ENCODE data around the gene KCNMB2.
"Not testable (repeated sequence)": the region's sequence is repeated elsewhere in the genome, so short reads cannot be mapped to it uniquely, and the experiment has no call there.

Gene KCNMB2

GRCh38 chr3:178525251-178525650 is 11.0 kb upstream of the KCNMB2 start:
- Histone ChIP-seq H3K9ac (ENCODE audit: low read length) (no peak overlapping the region), H3K36me3 (ENCODE audit: control insufficient read depth, insufficient read depth, low read length) (no peaks in the 10 kb centered on the region), H3K4me1 (ENCODE audit: control insufficient read depth, insufficient read depth, low read length) (no peaks in the 10 kb centered on the region), H3K27ac (ENCODE audit: low read depth, low read length) (no peak overlapping the region), H3K27me3 (ENCODE audit: control insufficient read depth, insufficient read depth, low read length) (no peaks in the 10 kb centered on the region), H3K4me3 (ENCODE audit: low read length) (no peak overlapping the region)

- Histone ChIP-seq H3K36me3 (ENCODE audit: control insufficient read depth, insufficient read depth, low read length) (no peaks in the 10 kb centered on the region), H3K4me3 (ENCODE audit: low read length) (no peak overlapping the region), H3K27ac (ENCODE audit: low read depth, low read length) (no peak overlapping the region), H3K27me3 (ENCODE audit: control insufficient read depth, insufficient read depth, low read length) (no peaks in the 10 kb centered on the region), H3K9ac (ENCODE audit: low read length) (no peak overlapping the region), H3K4me1 (ENCODE audit: control insufficient read depth, insufficient read depth, low read length) (no peaks in the 10 kb centered on the region)
These were observed 9.9 kb upstream of the KCNMB2 start for GRCh38 chr3:178526291-178526690.

- H3K27me3 ChIP-seq (ENCODE audit: control insufficient read depth, insufficient read depth, low read length) = no peaks in the 10 kb centered on the region
- no peaks in the 10 kb centered on the region for H3K4me1 ChIP-seq (ENCODE audit: control insufficient read depth, insufficient read depth, low read length)
- H3K36me3 ChIP-seq (ENCODE audit: control insufficient read depth, insufficient read depth, low read length) = no peaks in the 10 kb centered on the region
- H3K9ac ChIP-seq (ENCODE audit: low read length) = no peak overlapping the region
- H3K27ac ChIP-seq (ENCODE audit: low read depth, low read length) = no peak overlapping the region
- no peak overlapping the region for H3K4me3 ChIP-seq (ENCODE audit: low read length)
These were observed 8.3 kb upstream of the KCNMB2 start for GRCh38 chr3:178527981-178528380.

GRCh38 chr3:178529606-178530225 is 6.5 kb upstream of the KCNMB2 start:
- no peaks in the 10 kb centered on the region for H3K4me1 ChIP-seq (ENCODE audit: control insufficient read depth, insufficient read depth, low read length)

GRCh38 chr3:178532476-178532875 is 3.8 kb upstream of the KCNMB2 start:
- H3K27me3 ChIP-seq (ENCODE audit: control insufficient read depth, insufficient read depth, low read length) = no peaks in the 10 kb centered on the region
- no peak overlapping the region for H3K9ac ChIP-seq (ENCODE audit: low read length)
- H3K36me3 ChIP-seq (ENCODE audit: control insufficient read depth, insufficient read depth, low read length) = no peaks in the 10 kb centered on the region
- no peak overlapping the region for H3K27ac ChIP-seq (ENCODE audit: low read depth, low read length)
- H3K4me3 ChIP-seq (ENCODE audit: low read length) = no peak overlapping the region
- H3K4me1 ChIP-seq (ENCODE audit: control insufficient read depth, insufficient read depth, low read length) = peaks cover 3% of the 10 kb centered on the region

More at GRCh38 chr3:178529606-178530225, 6.5 kb upstream of the KCNMB2 start:
- Histone ChIP-seq H3K4me3 (ENCODE audit: low read length) (no peak overlapping the region), H3K27ac (ENCODE audit: low read depth, low read length) (no peak overlapping the region), H3K36me3 (ENCODE audit: control insufficient read depth, insufficient read depth, low read length) (no peaks in the 10 kb centered on the region), H3K27me3 (ENCODE audit: control insufficient read depth, insufficient read depth, low read length) (no peaks in the 10 kb centered on the region), H3K9ac (ENCODE audit: low read length) (no peak overlapping the region)

GRCh38 chr3:178537122-178537705 is 978 bp downstream of the KCNMB2 start:
- H3K9ac ChIP-seq (ENCODE audit: low read length) = no peak overlapping the region
- H3K36me3 ChIP-seq (ENCODE audit: control insufficient read depth, insufficient read depth, low read length) = no peaks in the 10 kb centered on the region
- no peaks in the 10 kb centered on the region for H3K27me3 ChIP-seq (ENCODE audit: control insufficient read depth, insufficient read depth, low read length)
- H3K4me3 ChIP-seq (ENCODE audit: low read length) = peak overlapping the region; percentile 83
- no peak overlapping the region for H3K27ac ChIP-seq (ENCODE audit: low read depth, low read length)
- H3K4me1 ChIP-seq (ENCODE audit: control insufficient read depth, insufficient read depth, low read length) = peaks cover 3% of the 10 kb centered on the region

GRCh38 chr3:178538056-178538455 is 1.8 kb downstream of the KCNMB2 start:
- Histone ChIP-seq H3K4me3 (ENCODE audit: low read length) (no peak overlapping the region), H3K9ac (ENCODE audit: low read length) (no peak overlapping the region), H3K4me1 (ENCODE audit: control insufficient read depth, insufficient read depth, low read length) (peaks cover 3% of the 10 kb centered on the region), H3K27me3 (ENCODE audit: control insufficient read depth, insufficient read depth, low read length) (no peaks in the 10 kb centered on the region), H3K27ac (ENCODE audit: low read depth, low read length) (no peak overlapping the region), H3K36me3 (ENCODE audit: control insufficient read depth, insufficient read depth, low read length) (no peaks in the 10 kb centered on the region)

GRCh38 chr3:178540184-178540583 is 3.9 kb downstream of the KCNMB2 start:
- H3K27ac ChIP-seq (ENCODE audit: low read depth, low read length) = no peak overlapping the region
- H3K9ac ChIP-seq (ENCODE audit: low read length) = no peak overlapping the region
- H3K4me1 ChIP-seq (ENCODE audit: control insufficient read depth, insufficient read depth, low read length) = peaks cover 3% of the 10 kb centered on the region
- no peaks in the 10 kb centered on the region for H3K36me3 ChIP-seq (ENCODE audit: control insufficient read depth, insufficient read depth, low read length)
- no peaks in the 10 kb centered on the region for H3K27me3 ChIP-seq (ENCODE audit: control insufficient read depth, insufficient read depth, low read length)
- H3K4me3 ChIP-seq (ENCODE audit: low read length) = no peak overlapping the region

GRCh38 chr3:178545337-178545736 is 9.1 kb downstream of the KCNMB2 start:
- Histone ChIP-seq H3K27ac (ENCODE audit: low read depth, low read length) (no peak overlapping the region), H3K27me3 (ENCODE audit: control insufficient read depth, insufficient read depth, low read length) (no peaks in the 10 kb centered on the region), H3K36me3 (ENCODE audit: control insufficient read depth, insufficient read depth, low read length) (no peaks in the 10 kb centered on the region), H3K9ac (ENCODE audit: low read length) (no peak overlapping the region), H3K4me1 (ENCODE audit: control insufficient read depth, insufficient read depth, low read length) (no peaks in the 10 kb centered on the region), H3K4me3 (ENCODE audit: low read length) (no peak overlapping the region)

- Histone ChIP-seq H3K4me3 (ENCODE audit: low read length) (no peak overlapping the region), H3K27ac (ENCODE audit: low read depth, low read length) (no peak overlapping the region), H3K36me3 (ENCODE audit: control insufficient read depth, insufficient read depth, low read length) (no peaks in the 10 kb centered on the region), H3K27me3 (ENCODE audit: control insufficient read depth, insufficient read depth, low read length) (no peaks in the 10 kb centered on the region), H3K9ac (ENCODE audit: low read length) (no peak overlapping the region), H3K4me1 (ENCODE audit: control insufficient read depth, insufficient read depth, low read length) (no peaks in the 10 kb centered on the region)
These were observed 9.8 kb downstream of the KCNMB2 start for GRCh38 chr3:178546079-178546478.

GRCh38 chr3:178549426-178549825 is 13.2 kb downstream of the KCNMB2 start:
- not testable (repeated sequence) for H3K9ac ChIP-seq (ENCODE audit: low read length); H3K27me3 ChIP-seq (ENCODE audit: control insufficient read depth, insufficient read depth, low read length); H3K27ac ChIP-seq (ENCODE audit: low read depth, low read length); H3K4me3 ChIP-seq (ENCODE audit: low read length); H3K4me1 ChIP-seq (ENCODE audit: control insufficient read depth, insufficient read depth, low read length); H3K36me3 ChIP-seq (ENCODE audit: control insufficient read depth, insufficient read depth, low read length)

GRCh38 chr3:178551916-178552321 is 15.7 kb downstream of the KCNMB2 start:
- no peaks in the 10 kb centered on the region for H3K4me1 ChIP-seq (ENCODE audit: control insufficient read depth, insufficient read depth, low read length)
- H3K36me3 ChIP-seq (ENCODE audit: control insufficient read depth, insufficient read depth, low read length) = no peaks in the 10 kb centered on the region
- no peaks in the 10 kb centered on the region for H3K27me3 ChIP-seq (ENCODE audit: control insufficient read depth, insufficient read depth, low read length)
- H3K4me3 ChIP-seq (ENCODE audit: low read length) = no peak overlapping the region
- no peak overlapping the region for H3K27ac ChIP-seq (ENCODE audit: low read depth, low read length)
- no peak overlapping the region for H3K9ac ChIP-seq (ENCODE audit: low read length)

- Histone ChIP-seq H3K36me3 (ENCODE audit: control insufficient read depth, insufficient read depth, low read length) (no peaks in the 10 kb centered on the region), H3K4me3 (ENCODE audit: low read length) (no peak overlapping the region), H3K9ac (ENCODE audit: low read length) (no peak overlapping the region), H3K27me3 (ENCODE audit: control insufficient read depth, insufficient read depth, low read length) (no peaks in the 10 kb centered on the region), H3K27ac (ENCODE audit: low read depth, low read length) (no peak overlapping the region), H3K4me1 (ENCODE audit: control insufficient read depth, insufficient read depth, low read length) (no peaks in the 10 kb centered on the region)
These were observed 22.4 kb downstream of the KCNMB2 start for GRCh38 chr3:178558637-178559036.

All from rectal smooth muscle tissue (tissue), 1 donor.